Measurements from ENCODE around the gene ANKMY1. TPM values are rescaled to one million over a fixed set of nuclear protein-coding genes. Genes with fewer than 3 reads are reported as not detected.

ANKMY1 gene
- total and polyA plus RNA-seq, 2 of the 8 experiments (the other 6 are each of a cell fraction or from before 2014, with no cell fraction given), result 4.5 to 4.8 TPM

DNA sequence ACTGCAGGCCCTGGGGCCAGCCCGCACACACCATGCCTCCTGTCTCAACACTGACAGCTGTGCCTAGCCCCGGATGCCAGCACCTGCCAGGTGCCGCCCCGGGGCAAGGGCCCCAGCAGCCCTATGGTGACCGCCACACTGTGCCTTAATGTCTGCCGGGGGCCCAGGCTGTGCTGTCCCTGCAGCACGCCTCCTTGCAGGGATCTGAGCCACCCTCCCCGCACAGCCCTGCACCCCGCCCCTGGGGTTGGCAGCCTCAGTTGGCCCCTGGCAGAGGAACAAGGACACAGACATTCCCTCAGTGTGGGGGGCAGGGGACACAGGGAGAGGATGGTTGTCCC is 20.3 kb upstream of the ANKMY1 start:
- Histone ChIP-seq H4K20me1 (replicated peaks in 1 of 2; ENCODE audit: control insufficient read depth in 1 of 2, insufficient read depth in 2 of 2, low read length in 2 of 2) (peaks cover 8 to 18% of the 10 kb centered on the region in 2 experiments), H2AFZ (ENCODE audit: low read length) (no peak overlapping the region), H2AK5ac (ENCODE audit: low read depth, low read length) (no peak overlapping the region), H3K9ac (replicated peaks in 1 of 4; ENCODE audit: extremely low read depth in 1 of 4, low read depth in 3 of 4, low read length in 3 of 4) (no peak overlapping the region), H3K4me1 (replicated peaks in 1 of 4; ENCODE audit: control insufficient read depth in 3 of 4, insufficient read depth in 4 of 4, low read length in 3 of 4) (peaks cover 0 to 9% (median 0%) of the 10 kb centered on the region in 4 experiments; a peak in 2 of 7 replicates), H2BK5ac (ENCODE audit: low read depth, low read length) (no peak overlapping the region), H3K9me3 (ENCODE audit: insufficient read depth in 2 of 2, low read depth in 1 of 2, low read length in 1 of 2) (no peaks in the 10 kb centered on the region), H3K4me2 (ENCODE audit: insufficient read depth in 1 of 2, low read depth in 2 of 2, low read length in 2 of 2) (no peak overlapping the region), H2BK12ac (ENCODE audit: low read depth, low read length) (no peak overlapping the region), H2BK120ac (replicated peaks; ENCODE audit: low read depth, low read length) (no peak overlapping the region), H2BK20ac (ENCODE audit: low read length) (no peak overlapping the region), H3K4me3 (ENCODE audit: extremely low read depth in 1 of 4, insufficient read depth in 2 of 4, low read depth in 3 of 4, low read length in 4 of 4) (no peak overlapping the region), H3K4ac (replicated peaks; ENCODE audit: insufficient read length, low read depth, low read length) (no peak overlapping the region), H3K56ac (replicated peaks; ENCODE audit: insufficient read length, low read depth, low read length) (no peak overlapping the region), H3K79me1 (ENCODE audit: low read depth, low read length) (peaks cover 7% of the 10 kb centered on the region), H3K14ac (ENCODE audit: insufficient read length) (no peak overlapping the region), H2BK15ac (ENCODE audit: low read length) (no peak overlapping the region), H3K23ac (ENCODE audit: insufficient read length) (no peak overlapping the region), H3K18ac (ENCODE audit: extremely low read depth, low read length) (no peak overlapping the region), H4K8ac (ENCODE audit: extremely low read depth, insufficient read depth, low read length) (no peak overlapping the region), H3K23me2 (ENCODE audit: low read depth, low read length) (no peaks in the 10 kb centered on the region), H3K27me3 (replicated peaks in 1 of 4; ENCODE audit: control insufficient read depth in 3 of 4, extremely low read depth in 1 of 4, insufficient read depth in 3 of 4, low read length in 3 of 4) (no peaks in the 10 kb centered on the region), H3K36me3 (ENCODE audit: control insufficient read depth in 2 of 4, insufficient read depth in 4 of 4, low read length in 3 of 4) (no peaks in the 10 kb centered on the region), H3K79me2 (ENCODE audit: control insufficient read depth in 1 of 2, insufficient read depth in 2 of 2, low read length in 2 of 2) (0 out of 4 replicates have a peak, but pooled peaks cover 0 to 5% of the 10 kb centered on the region in 2 experiments), H4K5ac (ENCODE audit: insufficient read length, low read depth, low read length) (no peak overlapping the region), H4K91ac (replicated peaks; ENCODE audit: insufficient read length, low read length) (no peak overlapping the region), H3K27ac (ENCODE audit: low read depth, low read length) (no peak overlapping the region)
- FAIRE-seq (no peak), DNase-seq (ENCODE audit: low read depth in 1 of 2, low spot score in 2 of 2) (no peak)
- POLR2A ChIA-PET (ENCODE audit: partially characterized antibody), result interaction anchor here (1.4 kb wide), 1 partner anchor 12 kb away, joined by 3 read pairs; no protein-coding TSS in a partner anchor
- 96% methylated on average over 5 of the region's 9 CpGs; no CpG with 5 or more reads in 1 of the 2 experiments for WGBS, 2 experiments (ENCODE audit: extremely low coverage in 1 of 2, insufficient coverage in 1 of 2, insufficient read length in 1 of 2, insufficient replicate concordance in 2 of 2, low coverage in 1 of 2, low lambda C conversion rate in 2 of 2, missing lambda C conversion rate in 1 of 2)
- CTCF ChIA-PET (ENCODE audit: partially characterized antibody), result interaction anchor here (0.7 to 1.2 kb wide), 3 partner anchors 12 to 25 kb away, joined by 3 to 5 read pairs (median 3); no protein-coding TSS in a partner anchor
- TF ChIP-seq CBX5 (IDR thresholded peaks at IDR 0.05; ENCODE audit: low read depth, low read length) (no peak), TEAD4 (IDR thresholded peaks at IDR 0.05; ENCODE audit: low read depth, low read length) (no peak), POLR2AphosphoS5 (IDR thresholded peaks at IDR 0.05; ENCODE audit: low read depth, low read length) (no peak), SIRT6 (IDR thresholded peaks at IDR 0.05; ENCODE audit: low read length) (no peak), FOSL1 (IDR thresholded peaks at IDR 0.05; ENCODE audit: insufficient read depth, low read depth, low read length) (no peak), GTF2F1 (IDR thresholded peaks at IDR 0.05; ENCODE audit: borderline replicate concordance, low read depth, low read length) (no peak), POLR2A (IDR thresholded peaks at IDR 0.05; ENCODE audit: control extremely low read depth in 1 of 2, low read depth in 2 of 2, low read length in 2 of 2) (no peak), SRF (IDR thresholded peaks at IDR 0.05; ENCODE audit: low read depth, low read length) (no peak), CHD2 (IDR thresholded peaks at IDR 0.05; ENCODE audit: low read length) (no peak), HDAC2 (IDR thresholded peaks at IDR 0.05; ENCODE audit: borderline replicate concordance in 1 of 2, low read depth in 2 of 2, low read length in 2 of 2) (no peak), SIX5 (IDR thresholded peaks at IDR 0.05; ENCODE audit: low read depth, low read length) (no peak), TCF12 (IDR thresholded peaks at IDR 0.05; ENCODE audit: low read depth, low read length) (no peak), SP4 (IDR thresholded peaks at IDR 0.05; ENCODE audit: low read length) (no peak), RAD21 (IDR thresholded peaks at IDR 0.05 in 1 of 2, conservative IDR thresholded peaks at IDR 0.05 in 1 of 2; ENCODE audit: low read depth in 2 of 2, low read length in 2 of 2) (no peak), CREB1 (IDR thresholded peaks at IDR 0.05) (no peak), RBBP5 (IDR thresholded peaks at IDR 0.05; ENCODE audit: borderline replicate concordance, low read depth, low read length) (no peak)
